Kidney epithelial cell (primary cell): Measurements from ENCODE around the gene RALGPS1. TPM values are rescaled to one million over a fixed set of nuclear protein-coding genes. Genes with fewer than 3 reads are reported as not detected.

Experiments
- DNase-seq: peaks from one replicate; pipeline ENCODE4 v3.0.0-alpha.2; 2010; ENCODE audit warnings: low read depth
- H3K27me3 ChIP-seq: 2 replicates; pipeline ENCODE4 v1.6.0; 2011; ENCODE audit warnings: low read length; ENCODE audit not compliant: control insufficient read depth, insufficient read depth
- H3K36me3 ChIP-seq: 2 replicates; pipeline ENCODE4 v1.5.1; 2011; ENCODE audit warnings: low read length; ENCODE audit not compliant: control insufficient read depth, insufficient read depth
- H3K4me3 ChIP-seq: 2 replicates; pipeline ENCODE4 v1.5.1; 2011; ENCODE audit warnings: low read depth, mild to moderate bottlenecking, control low read depth, low read length
- CTCF ChIP-seq: IDR thresholded peaks from 2 replicates; pipeline ENCODE4 v1.5.1; 2011; ENCODE audit warnings: mild to moderate bottlenecking, moderate library complexity, low read length, control low read depth, inconsistent platforms; ENCODE audit not compliant: insufficient read depth, poor library complexity, severe bottlenecking
- total RNA-seq: library from RNA; depleted of rRNA; stranded (reverse); fragments of >200 nt; gene quantifications from 2 replicates; pipeline ENCODE4 v1.2.3, GENCODE V29; 2015

Gene RALGPS1
- total RNA-seq, 1 donor from 2014 or later: 5.6 TPM

GRCh38 chr9:126876531-126876930 is 38.1 kb upstream of the RALGPS1 start:
- no peak for TF ChIP-seq CTCF
- no peaks in the 10 kb centered on the region for H3K27me3 ChIP-seq
- DNase-seq: no peak
- H3K4me3 ChIP-seq: no peak overlapping the region
- peaks cover 1% of the 10 kb centered on the region for H3K36me3 ChIP-seq

- Histone ChIP-seq H3K36me3 (peaks cover 1% of the 10 kb centered on the region), H3K27me3 (no peaks in the 10 kb centered on the region), H3K4me3 (no peak overlapping the region)
- no peak for DNase-seq
- no peak for TF ChIP-seq CTCF
Observed at GRCh38 chr9:126877418-126877817, 37.2 kb upstream of the RALGPS1 start.

GRCh38 chr9:126879288-126879687 is 35.3 kb upstream of the RALGPS1 start:
- Histone ChIP-seq H3K4me3 (no peak overlapping the region), H3K27me3 (no peaks in the 10 kb centered on the region), H3K36me3 (peaks cover 1% of the 10 kb centered on the region)
- no peak for TF ChIP-seq CTCF
- no peak for DNase-seq

- no peaks in the 10 kb centered on the region for H3K27me3 ChIP-seq
- no peak for DNase-seq
- H3K36me3 ChIP-seq: peaks cover 1% of the 10 kb centered on the region
- TF ChIP-seq CTCF: no peak
- H3K4me3 ChIP-seq: no peak overlapping the region
Observed at GRCh38 chr9:126880226-126880946, 34.2 kb upstream of the RALGPS1 start.

GRCh38 chr9:126880947-126881332 is 33.6 kb upstream of the RALGPS1 start:
- TF ChIP-seq CTCF: no peak

GRCh38 chr9:126882746-126883145 is 31.8 kb upstream of the RALGPS1 start:
- no peak for TF ChIP-seq CTCF
- no peak for DNase-seq
- peaks cover 1% of the 10 kb centered on the region for H3K36me3 ChIP-seq
- H3K27me3 ChIP-seq: no peaks in the 10 kb centered on the region
- no peak overlapping the region for H3K4me3 ChIP-seq

More at GRCh38 chr9:126880947-126881332, 33.6 kb upstream of the RALGPS1 start:
- Histone ChIP-seq H3K27me3 (no peaks in the 10 kb centered on the region), H3K36me3 (peaks cover 1% of the 10 kb centered on the region), H3K4me3 (no peak overlapping the region)
- no peak for DNase-seq
